ACC112 (cell line): ENCODE measurements around the gene JCAD.
A peak's percentile ranks its signal among the peaks of the same experiment; 100 is the strongest.
"Not testable (repeated sequence)": the region's sequence is repeated elsewhere in the genome, so short reads cannot be mapped to it uniquely, and the experiment has no call there.

Experiments
- H2AFZ ChIP-seq: fragments of 200-600 bp; sonication (generic); one replicate; pipeline ENCODE4 v1.6.0; 2017; ENCODE audit warnings: antibody characterized with exemption, low read length; ENCODE audit not compliant: unreplicated experiment
- H3K27ac ChIP-seq: fragments of 200-600 bp; sonication (generic); 2 replicates; pipeline ENCODE4 v1.5.1; 2014; ENCODE audit warnings: low read depth, mild to moderate bottlenecking, antibody characterized with exemption, low read length, moderate library complexity
- H3K27me3 ChIP-seq: fragments of 200-600 bp; sonication (generic); 2 replicates; pipeline ENCODE4 v1.6.1; 2014; ENCODE audit warnings: mild to moderate bottlenecking, antibody characterized with exemption, low read length, moderate library complexity, mixed read lengths; ENCODE audit not compliant: insufficient read depth
- H3K36me3 ChIP-seq: fragments of 200-600 bp; sonication (generic); 2 replicates; pipeline ENCODE4 v1.6.1; 2016; ENCODE audit warnings: mild to moderate bottlenecking, antibody characterized with exemption, low read length, moderate library complexity, mixed read lengths; ENCODE audit not compliant: insufficient read depth
- H3K4me1 ChIP-seq: fragments of 200-600 bp; sonication (generic); one replicate; pipeline ENCODE4 v1.6.1; 2016; ENCODE audit warnings: low read length, mixed read lengths; ENCODE audit not compliant: insufficient read depth, unreplicated experiment, control insufficient read depth
- H3K4me3 ChIP-seq: fragments of 200-600 bp; sonication (generic); 2 replicates; pipeline ENCODE4 v1.5.1; 2014; ENCODE audit warnings: mild to moderate bottlenecking, low read depth, low read length
- H3K79me2 ChIP-seq: fragments of 200-600 bp; sonication (generic); one replicate; pipeline ENCODE4 v1.6.0; 2016; ENCODE audit warnings: low read length; ENCODE audit not compliant: control insufficient read depth, unreplicated experiment, insufficient read depth

JCAD gene

DNA sequence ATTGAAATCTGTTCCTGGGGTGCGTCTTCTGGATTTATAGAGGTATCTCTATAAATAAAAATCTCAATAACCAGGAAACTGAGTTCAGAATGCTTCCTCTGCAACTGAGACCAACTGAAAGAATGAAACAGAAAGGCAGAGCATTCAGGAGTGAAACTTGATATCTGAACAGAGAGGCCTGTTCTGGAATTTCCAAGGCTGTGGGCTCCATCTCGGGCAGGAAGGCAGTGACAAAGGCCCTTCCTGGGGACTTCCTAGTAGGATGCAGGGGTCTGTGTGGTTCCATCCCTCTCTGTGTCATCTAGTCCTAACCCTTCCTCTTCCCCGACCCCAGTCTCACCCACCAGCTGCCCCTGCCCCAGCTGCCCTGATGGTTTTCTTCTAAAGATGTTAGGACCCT lies 52.0 kb downstream of the JCAD start:
- H3K27me3 ChIP-seq = no peaks in the 10 kb centered on the region
- no peaks in the 10 kb centered on the region for H3K4me1 ChIP-seq
- no peak overlapping the region for H3K27ac ChIP-seq
- H3K36me3 ChIP-seq = no peaks in the 10 kb centered on the region
- no peak overlapping the region for H2AFZ ChIP-seq
- H3K79me2 ChIP-seq = no peaks in the 10 kb centered on the region
- no peak overlapping the region for H3K4me3 ChIP-seq

GRCh38 chr10:30006410-30006809 lies 53.0 kb downstream of the JCAD start:
- no peak overlapping the region for H2AFZ ChIP-seq
- H3K27me3 ChIP-seq = no peaks in the 10 kb centered on the region

DNA sequence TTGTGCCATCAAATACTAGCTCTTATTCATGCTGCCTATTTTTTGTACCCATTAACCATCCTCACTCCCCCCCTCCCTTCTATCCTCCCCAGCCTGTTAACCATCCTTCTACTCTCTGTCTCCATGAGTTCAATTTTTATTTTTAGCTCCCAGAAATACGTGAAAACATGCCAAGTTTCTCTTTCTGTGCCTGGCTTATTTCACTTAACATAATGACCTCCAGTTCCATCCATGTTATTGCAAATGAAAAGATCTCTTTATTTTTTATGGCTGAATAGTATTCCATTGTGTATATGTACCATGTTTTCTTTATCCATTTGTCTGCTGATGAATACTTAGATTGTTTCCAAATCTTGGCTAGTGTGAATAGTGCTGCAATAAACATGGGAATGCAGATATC lies 54.3 kb downstream of the JCAD start:
- not testable (repeated sequence) for H3K79me2 ChIP-seq, H3K27me3 ChIP-seq, H3K4me3 ChIP-seq, H3K27ac ChIP-seq, H3K36me3 ChIP-seq, H2AFZ ChIP-seq
- peaks cover 11% of the 10 kb centered on the region for H3K4me1 ChIP-seq

More at GRCh38 chr10:30006410-30006809, 53.0 kb downstream of the JCAD start:
- Histone ChIP-seq H3K36me3 (no peaks in the 10 kb centered on the region), H3K79me2 (no peaks in the 10 kb centered on the region), H3K4me1 (peaks cover 5% of the 10 kb centered on the region), H3K27ac (no peak overlapping the region), H3K4me3 (no peak overlapping the region)

DNA sequence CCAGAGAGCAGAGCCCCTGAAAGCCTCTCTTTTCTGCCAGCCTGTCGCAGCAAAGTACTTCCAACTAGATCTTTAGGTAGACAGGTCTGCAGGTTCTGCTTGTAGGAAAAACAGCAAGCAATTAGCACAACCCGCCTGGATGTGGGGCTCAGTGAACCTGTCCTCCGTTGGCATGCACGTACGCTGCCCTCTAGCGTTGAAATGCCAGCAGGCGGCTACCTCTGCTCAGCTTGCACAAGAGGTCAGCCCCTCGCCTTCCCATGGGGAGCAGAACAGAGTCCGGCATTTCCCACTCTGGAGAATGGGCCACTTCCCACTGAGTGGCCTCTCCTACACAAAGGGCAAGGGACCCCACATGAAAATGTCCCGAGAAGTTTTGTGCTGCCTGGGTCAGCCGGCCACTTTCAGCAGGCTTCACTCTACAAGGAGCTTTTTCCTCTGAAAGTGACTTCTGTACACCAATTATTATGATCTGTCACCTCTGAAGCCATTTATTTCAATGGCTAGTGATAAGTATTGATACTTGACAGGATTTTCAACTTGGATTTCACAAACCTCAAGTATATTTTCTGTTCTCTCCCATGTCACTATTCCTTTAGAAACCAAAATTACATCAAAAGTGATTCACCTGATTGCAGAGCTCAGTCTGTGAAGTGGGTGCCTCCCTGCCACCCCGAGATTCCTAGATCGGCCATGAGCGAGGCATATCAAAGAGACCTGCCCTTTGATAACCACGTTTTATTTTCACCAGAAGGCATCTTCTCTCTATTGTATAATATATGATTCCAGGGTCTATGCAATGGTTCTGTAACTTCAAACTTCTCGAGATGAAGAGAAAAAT lies 56.7 kb downstream of the JCAD start:
- no peak overlapping the region for H3K27ac ChIP-seq
- H3K36me3 ChIP-seq = no peaks in the 10 kb centered on the region
- H3K4me3 ChIP-seq = no peak overlapping the region
- H2AFZ ChIP-seq = no peak overlapping the region
- H3K27me3 ChIP-seq = no peaks in the 10 kb centered on the region
- H3K4me1 ChIP-seq = peaks cover 11% of the 10 kb centered on the region
- no peaks in the 10 kb centered on the region for H3K79me2 ChIP-seq

- H3K27me3 ChIP-seq = no peaks in the 10 kb centered on the region
- peaks cover 11% of the 10 kb centered on the region for H3K4me1 ChIP-seq
- H3K36me3 ChIP-seq = no peaks in the 10 kb centered on the region
- no peak overlapping the region for H2AFZ ChIP-seq
- H3K27ac ChIP-seq = peak overlapping the region; percentile 51; the same call in 1 of the 2 replicates
- no peaks in the 10 kb centered on the region for H3K79me2 ChIP-seq
- no peak overlapping the region for H3K4me3 ChIP-seq
Observed at GRCh38 chr10:30000802-30001571, 58.4 kb downstream of the JCAD start.

DNA sequence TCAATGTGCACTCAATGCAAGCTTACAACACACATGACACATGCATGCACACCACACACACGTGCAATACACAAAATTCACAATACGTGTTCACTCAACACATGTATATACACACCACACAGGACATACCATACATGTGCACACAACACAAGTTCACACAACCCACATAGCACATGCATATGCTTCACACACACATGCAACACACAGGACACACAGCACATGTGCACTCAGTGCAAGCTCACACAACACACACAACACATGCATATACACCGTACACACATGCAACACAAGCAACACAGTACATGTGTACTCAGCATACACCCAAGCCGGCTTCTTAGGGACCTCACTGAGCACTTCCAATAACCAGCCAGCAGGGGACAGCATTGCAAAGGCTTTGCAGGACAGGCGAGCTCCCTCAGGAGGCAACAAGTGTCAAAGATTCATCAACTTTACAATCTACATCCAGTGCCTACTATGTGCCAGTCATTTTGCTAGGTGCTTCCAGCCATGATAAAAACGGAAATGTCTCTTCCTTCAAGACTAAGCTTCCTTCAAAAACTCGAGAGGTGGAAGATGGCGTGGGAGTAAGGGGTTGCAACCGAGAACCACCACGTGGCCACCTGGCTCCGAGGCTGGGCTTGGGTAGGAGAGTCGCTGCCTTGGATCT lies 61.1 kb downstream of the JCAD start:
- Histone ChIP-seq H3K4me3 (no peak overlapping the region), H2AFZ (no peak overlapping the region), H3K27me3 (no peaks in the 10 kb centered on the region), H3K27ac (no peak overlapping the region), H3K79me2 (no peaks in the 10 kb centered on the region), H3K36me3 (no peaks in the 10 kb centered on the region), H3K4me1 (peaks cover 11% of the 10 kb centered on the region)

- no peaks in the 10 kb centered on the region for H3K4me1 ChIP-seq
Observed at GRCh38 chr10:29994811-29995210, 64.6 kb downstream of the JCAD start.

DNA sequence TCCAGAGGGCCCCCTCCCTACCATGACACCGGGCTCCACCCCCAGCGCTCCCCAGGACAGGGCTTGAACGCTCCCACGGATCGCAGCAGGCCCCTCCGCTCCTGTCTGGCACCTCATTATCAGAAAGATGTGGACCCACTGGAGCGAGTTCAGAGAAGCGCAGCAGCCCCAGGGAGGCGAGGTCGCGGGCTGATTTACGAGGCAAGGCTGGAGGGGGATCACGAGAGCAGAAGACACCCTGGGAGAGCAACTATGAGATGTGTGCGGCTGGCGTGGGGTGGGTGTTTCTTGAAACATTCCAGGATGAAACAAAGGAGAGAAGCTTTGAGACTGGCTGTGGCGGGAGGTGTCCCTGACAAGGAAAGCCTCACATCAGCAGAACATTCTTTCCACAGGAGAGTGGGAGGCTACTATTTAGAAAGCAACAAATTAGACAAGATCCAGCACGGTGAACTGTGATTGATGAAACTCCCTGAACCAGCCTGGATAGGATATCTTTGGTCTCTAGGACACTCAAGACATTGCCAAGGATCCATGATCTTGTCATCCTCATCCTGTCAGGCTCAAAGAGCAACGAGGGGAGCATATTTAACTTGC lies 66.0 kb downstream of the JCAD start:
- no peaks in the 10 kb centered on the region for H3K27me3 ChIP-seq
- H3K27ac ChIP-seq = no peak overlapping the region
- no peaks in the 10 kb centered on the region for H3K4me1 ChIP-seq
- no peaks in the 10 kb centered on the region for H3K36me3 ChIP-seq
- H3K79me2 ChIP-seq = no peaks in the 10 kb centered on the region
- no peak overlapping the region for H3K4me3 ChIP-seq
- H2AFZ ChIP-seq = no peak overlapping the region

More at GRCh38 chr10:29994811-29995210, 64.6 kb downstream of the JCAD start:
- Histone ChIP-seq H3K4me3 (no peak overlapping the region), H3K27ac (no peak overlapping the region), H3K36me3 (no peaks in the 10 kb centered on the region), H3K27me3 (no peaks in the 10 kb centered on the region), H2AFZ (no peak overlapping the region), H3K79me2 (no peaks in the 10 kb centered on the region)

GRCh38 chr10:29992914-29993313 lies 66.5 kb downstream of the JCAD start:
- Histone ChIP-seq H3K4me3 (no peak overlapping the region), H3K79me2 (no peaks in the 10 kb centered on the region), H2AFZ (no peak overlapping the region), H3K4me1 (no peaks in the 10 kb centered on the region), H3K36me3 (no peaks in the 10 kb centered on the region), H3K27ac (no peak overlapping the region), H3K27me3 (no peaks in the 10 kb centered on the region)

DNA sequence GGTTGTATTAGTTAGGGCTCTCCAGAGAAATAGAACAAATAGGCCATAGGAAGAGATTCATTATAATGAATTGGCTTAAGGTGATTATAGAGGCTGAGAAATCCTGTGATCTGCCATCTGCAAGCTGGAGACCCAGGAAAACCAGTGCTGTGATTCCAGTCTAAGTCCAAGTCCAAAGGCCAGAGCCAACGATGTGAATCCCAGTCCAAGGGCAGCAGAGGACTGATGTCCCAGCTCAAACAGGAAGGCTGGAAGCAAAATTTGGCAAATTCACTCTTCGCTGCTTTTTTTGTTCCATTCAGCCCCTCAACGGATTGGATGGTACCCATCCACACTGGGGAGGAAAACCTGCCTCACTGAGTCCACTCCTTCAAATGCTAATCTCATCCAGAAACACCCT lies 68.0 kb downstream of the JCAD start:
- H3K4me3 ChIP-seq = no peak overlapping the region
- no peak overlapping the region for H2AFZ ChIP-seq
- H3K79me2 ChIP-seq = no peaks in the 10 kb centered on the region
- no peaks in the 10 kb centered on the region for H3K36me3 ChIP-seq
- no peaks in the 10 kb centered on the region for H3K4me1 ChIP-seq
- no peak overlapping the region for H3K27ac ChIP-seq
- H3K27me3 ChIP-seq = no peaks in the 10 kb centered on the region
